H1 (cell line): Measurements from ENCODE around the gene C20orf144. TPM values are rescaled to one million over a fixed set of nuclear protein-coding genes. Genes with fewer than 3 reads are reported as not detected.

Source experiments
- CTCF ChIA-PET: fragments of 300-600 bp; sonication (Branson Sonifier 250); formaldehyde crosslinking; loops from one replicate; lab custom pipeline; 2021; ENCODE audit not compliant: partially characterized antibody; lab: Charles Lee
- POLR2A ChIA-PET: fragments of 300-600 bp; sonication (Branson Sonifier 250); formaldehyde crosslinking; loops from one replicate; lab custom pipeline; 2021; ENCODE audit warnings: inconsistent platforms; ENCODE audit not compliant: partially characterized antibody; lab: Charles Lee
- DNase-seq, 2 experiments: peaks; one replicate each; pipeline versions ENCODE4 v3.0.0 to v3.0.0-alpha.2; 2010 to 2022; ENCODE audit warnings: low spot score in 2 of 2, low read depth in 1 of 2, mixed read lengths in 1 of 2
- FAIRE-seq: peaks from 2 replicates; lab custom pipeline; 2011; peaks lifted over from hg19 to GRCh38; lab: Jason Lieb, UNC
- H2AFZ ChIP-seq: 2 replicates; pipeline ENCODE4 v1.8.1; 2012; ENCODE audit warnings: low read length, inconsistent platforms
- H2AK5ac ChIP-seq: 2 replicates; pipeline ENCODE4 v1.6.1; 2013; ENCODE audit warnings: low read depth, low read length
- H2BK120ac ChIP-seq: replicated peaks from 2 replicates; pipeline ENCODE3; 2013; ENCODE audit warnings: low read depth, low read length, inconsistent platforms
- H2BK12ac ChIP-seq: 2 replicates; pipeline ENCODE4 v1.6.1; 2013; ENCODE audit warnings: low read depth, low read length
- H2BK15ac ChIP-seq: 2 replicates; pipeline ENCODE4 v1.6.1; 2013; ENCODE audit warnings: low read length
- H2BK20ac ChIP-seq: 2 replicates; pipeline ENCODE4 v1.6.1; 2013; ENCODE audit warnings: low read length
- H2BK5ac ChIP-seq: 2 replicates; pipeline ENCODE4 v1.6.1; 2013; ENCODE audit warnings: low read depth, low read length
- H3K14ac ChIP-seq: 2 replicates; pipeline ENCODE4 v1.6.1; 2013; ENCODE audit warnings: inconsistent platforms; ENCODE audit not compliant: insufficient read length
- H3K18ac ChIP-seq: 2 replicates; pipeline ENCODE4 v1.6.1; 2013; ENCODE audit warnings: low read length; ENCODE audit errors: extremely low read depth
- H3K23ac ChIP-seq: 2 replicates; pipeline ENCODE4 v1.6.1; 2013; ENCODE audit warnings: inconsistent platforms; ENCODE audit not compliant: insufficient read length
- H3K23me2 ChIP-seq: 2 replicates; pipeline ENCODE4 v1.6.1; 2013; ENCODE audit warnings: low read depth, low read length
- H3K27ac ChIP-seq: 2 replicates; pipeline ENCODE4 v1.6.1; 2011; ENCODE audit warnings: low read depth, low read length, inconsistent platforms
- H3K27me3 ChIP-seq, 4 experiments: replicated peaks in 1 of 4; 1 replicate in 1 of 4; 2 replicates in 3 of 4; pipeline versions ENCODE4 v1.6.1 to v1.8.1; 2011 to 2013; ENCODE audit warnings: low read length in 3 of 4, mild to moderate bottlenecking in 3 of 4, inconsistent platforms in 2 of 4, mixed read lengths in 2 of 4, moderate library complexity in 1 of 4; ENCODE audit not compliant: control insufficient read depth in 3 of 4, insufficient read depth in 3 of 4; ENCODE audit errors: extremely low read depth in 1 of 4
- H3K36me3 ChIP-seq, 4 experiments: 2 replicates each; pipeline versions ENCODE4 v1.6.1 to v1.8.1; 2011 to 2013; ENCODE audit warnings: mild to moderate bottlenecking in 4 of 4, low read length in 3 of 4, moderate library complexity in 2 of 4, control low read depth in 1 of 4, inconsistent platforms in 1 of 4; ENCODE audit not compliant: insufficient read depth in 4 of 4, control insufficient read depth in 2 of 4
- H3K4ac ChIP-seq: replicated peaks from 2 replicates; pipeline ENCODE3; 2013; ENCODE audit warnings: low read length, low read depth, mixed read lengths, inconsistent platforms; ENCODE audit not compliant: insufficient read length
- H3K4me1 ChIP-seq, 4 experiments: replicated peaks in 1 of 4; 1 replicate in 1 of 4; 2 replicates in 3 of 4; pipeline versions ENCODE4 v1.6.1 to v1.8.1; 2011 to 2013; ENCODE audit warnings: low read length in 3 of 4, inconsistent platforms in 2 of 4, mixed read lengths in 1 of 4; ENCODE audit not compliant: insufficient read depth in 4 of 4, control insufficient read depth in 3 of 4
- H3K4me2 ChIP-seq, 2 experiments: 2 replicates each; pipeline versions ENCODE4 v1.6.1 to v1.8.1; 2011 to 2013; ENCODE audit warnings: low read depth in 2 of 2, low read length in 2 of 2, control low read depth in 1 of 2, inconsistent platforms in 1 of 2, mild to moderate bottlenecking in 1 of 2; ENCODE audit not compliant: insufficient read depth in 1 of 2
- H3K4me3 ChIP-seq, 4 experiments: fragments of 200-600, 300-600 bp in 1 of 4; sonication (generic), shearing (Covaris generic), sonication (Bioruptor Twin) in 1 of 4; 2 replicates each; pipeline versions ENCODE4 v1.5.1 to v1.8.1; 2011 to 2016; ENCODE audit warnings: low read length in 4 of 4, low read depth in 3 of 4, control low read depth in 2 of 4, inconsistent platforms in 2 of 4, mild to moderate bottlenecking in 2 of 4, mixed read lengths in 1 of 4, moderate library complexity in 1 of 4; ENCODE audit not compliant: insufficient read depth in 2 of 4; ENCODE audit errors: extremely low read depth in 1 of 4
- H3K56ac ChIP-seq: replicated peaks from 2 replicates; pipeline ENCODE3; 2013; ENCODE audit warnings: low read depth, mild to moderate bottlenecking, mixed read lengths, low read length, inconsistent platforms; ENCODE audit not compliant: insufficient read length
- H3K79me1 ChIP-seq: 2 replicates; pipeline ENCODE4 v1.6.1; 2013; ENCODE audit warnings: low read depth, low read length, control low read depth
- H3K79me2 ChIP-seq, 2 experiments: 2 replicates each; pipeline versions ENCODE4 v1.6.1 to v1.8.1; 2012 to 2013; ENCODE audit warnings: low read length in 2 of 2, mild to moderate bottlenecking in 2 of 2, inconsistent platforms in 1 of 2; ENCODE audit not compliant: insufficient read depth in 2 of 2, control insufficient read depth in 1 of 2
- H3K9ac ChIP-seq, 4 experiments: replicated peaks in 1 of 4; 1 replicate in 1 of 4; 2 replicates in 3 of 4; pipeline versions ENCODE4 v1.6.1 to v1.8.1; 2011 to 2013; ENCODE audit warnings: low read depth in 3 of 4, low read length in 3 of 4, control low read depth in 2 of 4, mild to moderate bottlenecking in 2 of 4, moderate library complexity in 2 of 4, inconsistent platforms in 1 of 4; ENCODE audit errors: extremely low read depth in 1 of 4
- H3K9me3 ChIP-seq, 2 experiments: 2 replicates each; pipeline versions ENCODE4 v1.6.1 to v1.8.1; 2012 to 2013; ENCODE audit warnings: mild to moderate bottlenecking in 2 of 2, moderate library complexity in 2 of 2, control low read depth in 1 of 2, inconsistent platforms in 1 of 2, low read depth in 1 of 2, low read length in 1 of 2, mixed read lengths in 1 of 2; ENCODE audit not compliant: insufficient read depth in 2 of 2
- H4K20me1 ChIP-seq, 2 experiments: replicated peaks in 1 of 2; 2 replicates each; pipeline versions ENCODE3 to v1.8.1; 2011 to 2013; ENCODE audit warnings: inconsistent platforms in 2 of 2, low read length in 2 of 2, mild to moderate bottlenecking in 1 of 2; ENCODE audit not compliant: insufficient read depth in 2 of 2, control insufficient read depth in 1 of 2
- H4K5ac ChIP-seq: 2 replicates; pipeline ENCODE4 v1.6.1; 2013; ENCODE audit warnings: low read length, low read depth, mixed read lengths, inconsistent platforms; ENCODE audit not compliant: insufficient read length
- H4K8ac ChIP-seq: 2 replicates; pipeline ENCODE4 v1.8.0; 2013; ENCODE audit warnings: mild to moderate bottlenecking, moderate library complexity, low read length, inconsistent platforms; ENCODE audit not compliant: insufficient read depth; ENCODE audit errors: extremely low read depth
- H4K91ac ChIP-seq: replicated peaks from 2 replicates; pipeline ENCODE3; 2013; ENCODE audit warnings: low read length, mixed read lengths, inconsistent platforms; ENCODE audit not compliant: insufficient read length
- JUN ChIP-seq: IDR thresholded peaks from 2 replicates; pipeline ENCODE4 v1.6.1; 2011; ENCODE audit warnings: low read depth, mild to moderate bottlenecking, improper control_type of control experiment, low read length
- PHF8 ChIP-seq: fragments of 200-600 bp; sonication (generic); conservative IDR thresholded peaks from 2 replicates; pipeline ENCODE4 v1.7.1; 2012; ENCODE audit warnings: low read depth, mild to moderate bottlenecking, inconsistent platforms, low read length, moderate library complexity
- POLR2AphosphoS5 ChIP-seq: IDR thresholded peaks from 2 replicates; pipeline ENCODE4 v1.6.1; 2011; ENCODE audit warnings: low read depth, low read length
- RAD21 ChIP-seq, 2 experiments: IDR thresholded peaks in 1 of 2; conservative IDR thresholded peaks in 1 of 2; 2 replicates each; pipeline ENCODE4 v1.6.1; 2011; ENCODE audit warnings: low read depth in 2 of 2, low read length in 2 of 2, improper control_type of control experiment in 1 of 2, inconsistent platforms in 1 of 2, mild to moderate bottlenecking in 1 of 2, moderate library complexity in 1 of 2
- SP1 ChIP-seq: IDR thresholded peaks from 2 replicates; pipeline ENCODE4 v1.6.1; 2011; ENCODE audit warnings: low read depth, low read length
- SRF ChIP-seq: IDR thresholded peaks from 2 replicates; pipeline ENCODE4 v1.6.1; 2011; ENCODE audit warnings: mild to moderate bottlenecking, low read depth, low read length, moderate library complexity
- TCF12 ChIP-seq: IDR thresholded peaks from 2 replicates; pipeline ENCODE4 v1.6.1; 2011; ENCODE audit warnings: low read depth, mild to moderate bottlenecking, low read length
- WGBS, 2 experiments: shearing (Covaris generic) in 1 of 2; methylation state at CpG; one replicate each; pipeline versions ENCODE4 v1.1.6 to v1.1.7; 2013 to 2015; ENCODE audit warnings: low lambda C conversion rate in 2 of 2, mixed read lengths in 2 of 2, inconsistent platforms in 1 of 2, low coverage in 1 of 2, missing lambda C conversion rate in 1 of 2; ENCODE audit not compliant: insufficient replicate concordance in 2 of 2, insufficient coverage in 1 of 2, insufficient read length in 1 of 2; ENCODE audit errors: extremely low coverage in 1 of 2, missing lambda C conversion rate in 1 of 2; 5-methylcytosine and 5-hydroxymethylcytosine counted together
- polyA plus RNA-seq, 7 experiments: library from polyadenylated mRNA; depleted of rRNA in 3 of 7; stranded (reverse) in 5 of 7; unstranded in 2 of 7; fragments of >200 nt in 5 of 7; fragments of 200-250 nt in 2 of 7; gene quantifications; 1 replicate in 5 of 7; 2 replicates in 1 of 7; 4 replicates in 1 of 7; pipeline versions ENCODE4 v1.2.1 to v1.2.3, GENCODE V29; 2011 to 2013; ENCODE audit warnings: missing spikeins in 2 of 7, mixed read lengths in 2 of 7
- total RNA-seq: library from RNA; stranded (reverse); fragmentation: NEBNext Ultra II Directional; extraction: Animal tissue kit (Norgen Biotek cat#: 25700); gene quantifications from 2 replicates; pipeline ENCODE4 v1.2.1, GENCODE V29; 2021
- TF ChIP-seq, protein P1 (sequence below): IDR thresholded peaks from 2 replicates; pipeline ENCODE4 v1.6.1; 2011; ENCODE audit warnings: low read length, improper control_type of control experiment
- TF ChIP-seq, protein P2 (sequence below): IDR thresholded peaks from 2 replicates; pipeline ENCODE4 v1.6.1; 2011; ENCODE audit warnings: low read depth, mild to moderate bottlenecking, low read length; ENCODE audit not compliant: insufficient read depth

The C20orf144 gene
- total and polyA plus RNA-seq, 2 of the 8 experiments (the other 6 are each of a cell fraction or from before 2014, with no cell fraction given), result 0.21 to 0.24 TPM

DNA sequence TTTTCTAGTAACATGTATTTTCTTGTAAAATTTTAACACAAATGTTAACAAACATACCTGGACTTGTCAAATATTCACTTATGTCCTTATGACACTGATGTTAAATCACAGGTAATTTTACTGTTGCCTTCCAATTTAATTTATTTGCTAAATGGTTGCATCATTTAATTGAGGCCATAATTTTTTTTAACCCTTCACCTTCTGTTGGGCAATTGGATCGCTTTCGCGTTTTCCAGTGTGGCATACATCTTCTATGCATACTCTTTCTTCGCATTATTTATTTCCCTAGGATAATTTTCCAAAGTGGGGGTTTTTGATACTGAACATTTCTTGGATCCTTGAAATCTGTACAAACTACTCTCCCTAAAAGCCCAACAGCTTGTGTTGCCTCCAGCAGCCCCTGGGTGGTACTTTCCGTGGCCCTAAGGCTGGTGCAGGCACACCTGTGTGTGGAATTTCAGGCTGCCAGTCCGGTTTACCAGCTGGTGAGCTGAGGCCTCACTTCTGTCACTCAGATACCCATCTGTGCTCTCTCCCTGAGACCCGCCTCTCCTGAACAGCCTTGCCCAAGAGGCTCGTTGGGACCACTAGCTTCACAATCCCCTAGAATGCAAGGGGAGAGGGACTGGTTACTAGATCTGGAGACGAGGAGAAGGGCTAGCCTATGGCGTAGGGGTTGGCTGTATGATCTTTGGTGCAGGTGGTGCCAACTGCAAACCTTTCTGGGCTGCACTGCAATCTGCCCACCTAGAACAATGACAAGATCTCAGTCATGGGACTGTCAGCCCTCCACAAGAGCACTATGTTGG is 11.2 kb upstream of the C20orf144 start:
- POLR2A ChIA-PET, result interaction anchor here (0.7 to 1.7 kb wide), 5 partner anchors 8 to 249 kb away, joined by 3 to 6 read pairs (median 3); partner anchors contain the start of genes ACTL10 and CDK5RAP1

More for the DNA sequence above, 11.2 kb upstream of the C20orf144 start:
- H3K9ac ChIP-seq, result no peak overlapping the region
- CTCF ChIA-PET, result interaction anchor here (0.8 to 4.5 kb wide), 2 partner anchors 17 to 193 kb away, joined by 3 to 38 read pairs; partner anchors contain the start of gene ACTL10
- no peaks in the 10 kb centered on the region for H3K9me3 ChIP-seq
- no peak overlapping the region for H3K27ac ChIP-seq
- H3K79me1 ChIP-seq, result no peaks in the 10 kb centered on the region
- H3K4me2 ChIP-seq, result no peak overlapping the region
- no peak overlapping the region for H3K4me3 ChIP-seq
- no peak overlapping the region for H3K23ac ChIP-seq
- H3K4me1 ChIP-seq, result peaks cover 0 to 11% (median 1%) of the 10 kb centered on the region in 4 experiments; a peak in 4 of 7 replicates
- no peak overlapping the region for H3K4ac ChIP-seq
- H2BK5ac ChIP-seq, result no peak overlapping the region
- no peak overlapping the region for H2BK15ac ChIP-seq
- H3K23me2 ChIP-seq, result no peaks in the 10 kb centered on the region
- H2AFZ ChIP-seq, result no peak overlapping the region
- DNase-seq (no peak), FAIRE-seq (no peak)
- no peak overlapping the region for H3K18ac ChIP-seq
- no peak overlapping the region for H2AK5ac ChIP-seq
- H4K5ac ChIP-seq, result no peak overlapping the region
- no peaks in the 10 kb centered on the region for H3K36me3 ChIP-seq
- no peak overlapping the region for H4K8ac ChIP-seq
- no peak overlapping the region for H2BK12ac ChIP-seq
- WGBS, 2 experiments, result 88% methylated on average over 10 of the region's 10 CpGs; no CpG with 5 or more reads in 1 of the 2 experiments
- TF ChIP-seq SP1 (no peak), RAD21 (IDR thresholded peaks at IDR 0.05 in 1 of 2, conservative IDR thresholded peaks at IDR 0.05 in 1 of 2; ENCODE audit: low read depth in 2 of 2, low read length in 2 of 2) (no peak), JUN (no peak), PHF8 (no peak), TCF12 (no peak), SRF (no peak), POLR2AphosphoS5 (peak; percentile 24; the same call in 1 of the 2 replicates)
- TF ChIP-seq, protein P1, sequence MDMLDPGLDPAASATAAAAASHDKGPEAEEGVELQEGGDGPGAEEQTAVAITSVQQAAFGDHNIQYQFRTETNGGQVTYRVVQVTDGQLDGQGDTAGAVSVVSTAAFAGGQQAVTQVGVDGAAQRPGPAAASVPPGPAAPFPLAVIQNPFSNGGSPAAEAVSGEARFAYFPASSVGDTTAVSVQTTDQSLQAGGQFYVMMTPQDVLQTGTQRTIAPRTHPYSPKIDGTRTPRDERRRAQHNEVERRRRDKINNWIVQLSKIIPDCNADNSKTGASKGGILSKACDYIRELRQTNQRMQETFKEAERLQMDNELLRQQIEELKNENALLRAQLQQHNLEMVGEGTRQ, result no peak
- TF ChIP-seq, protein P2, sequence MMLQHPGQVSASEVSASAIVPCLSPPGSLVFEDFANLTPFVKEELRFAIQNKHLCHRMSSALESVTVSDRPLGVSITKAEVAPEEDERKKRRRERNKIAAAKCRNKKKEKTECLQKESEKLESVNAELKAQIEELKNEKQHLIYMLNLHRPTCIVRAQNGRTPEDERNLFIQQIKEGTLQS, result no peak
- no peaks in the 10 kb centered on the region for H3K79me2 ChIP-seq
- H2BK20ac ChIP-seq, result no peak overlapping the region
- peaks cover 0 to 2% of the 10 kb centered on the region in 2 experiments for H4K20me1 ChIP-seq
- no peak overlapping the region for H4K91ac ChIP-seq
- H2BK120ac ChIP-seq, result no peak overlapping the region
- no peak overlapping the region for H3K14ac ChIP-seq
- H3K27me3 ChIP-seq, result no peaks in the 10 kb centered on the region
- H3K56ac ChIP-seq, result no peak overlapping the region
